WTC11 (cell line): ENCODE results near the gene PRRC2A. TPM values are rescaled to one million over a fixed set of nuclear protein-coding genes. Genes with fewer than 3 reads are reported as not detected.

Source experiments
- ATAC-seq: fragments of 200-7000 bp; cut with Tn5 transposase; 2 replicates; pipeline ENCODE4 v1.10.0; 2021; ENCODE audit warnings: mild to moderate bottlenecking, moderate library complexity
- CTCF ChIA-PET: fragments of 300-600 bp; sonication (Branson Sonifier 250); formaldehyde crosslinking; loops from one replicate; lab custom pipeline; 2021; ENCODE audit warnings: antibody characterized with exemption; lab: Charles Lee
- POLR2A ChIA-PET: fragments of 350-600 bp; sonication (Branson Sonifier 250); formaldehyde crosslinking; loops from one replicate; lab custom pipeline; 2021; ENCODE audit warnings: antibody characterized with exemption; lab: Charles Lee
- DNase-seq: peaks from one replicate; pipeline ENCODE4 v3.0.0; 2021; ENCODE audit warnings: low spot score
- H3K27ac Mint-ChIP-seq: 2 replicates; pipeline ENCODE4 v1.8.0; 2021; ENCODE audit warnings: mixed read lengths
- H3K27me3 Mint-ChIP-seq: 2 replicates; pipeline ENCODE4 v1.8.0; 2021; ENCODE audit warnings: low read depth, mild to moderate bottlenecking, moderate library complexity, mixed read lengths
- H3K36me3 Mint-ChIP-seq: 2 replicates; pipeline ENCODE4 v1.8.0; 2021; ENCODE audit warnings: mixed read lengths
- H3K4me1 Mint-ChIP-seq: 2 replicates; pipeline ENCODE4 v1.8.0; 2022; ENCODE audit warnings: mixed read lengths
- H3K4me3 Mint-ChIP-seq: 2 replicates; pipeline ENCODE4 v1.8.0; 2021; ENCODE audit warnings: mild to moderate bottlenecking, moderate library complexity, mixed read lengths
- H3K9me3 Mint-ChIP-seq: 2 replicates; pipeline ENCODE4 v1.8.0; 2021; ENCODE audit warnings: mixed read lengths
- FOXP1 ChIP-seq: sonication (generic); formaldehyde crosslinking; IDR thresholded peaks from 2 replicates; pipeline ENCODE4 v1.8.0; 2022; ENCODE audit warnings: missing genetic modification reagents, mild to moderate bottlenecking, moderate library complexity, borderline replicate concordance
- HMGA2 ChIP-seq: fragments of 250-450 bp; sonication (Bioruptor Pico); IDR thresholded peaks from 2 replicates; pipeline ENCODE4 v1.4.0; 2021; ENCODE audit warnings: mild to moderate bottlenecking, moderate library complexity
- MYBL2 ChIP-seq: sonication (generic); formaldehyde crosslinking; IDR thresholded peaks from 2 replicates; pipeline ENCODE4 v1.8.1; 2023; ENCODE audit warnings: mild to moderate bottlenecking, moderate library complexity, missing genetic modification reagents
- NFATC4 ChIP-seq: fragments of 250-450 bp; sonication (Bioruptor Pico); IDR thresholded peaks from 2 replicates; pipeline ENCODE4 v1.9.0; 2021; ENCODE audit warnings: mild to moderate bottlenecking
- NR1H2 ChIP-seq: sonication (generic); formaldehyde crosslinking; IDR thresholded peaks from 2 replicates; pipeline ENCODE4 v1.9.0; 2021; ENCODE audit warnings: mild to moderate bottlenecking, moderate library complexity, missing genetic modification reagents
- PRRX2 ChIP-seq: fragments of 250-450 bp; sonication (Bioruptor Pico); IDR thresholded peaks from 2 replicates; pipeline ENCODE4 v1.8.0; 2021; ENCODE audit warnings: mild to moderate bottlenecking
- RELA ChIP-seq: sonication (generic); formaldehyde crosslinking; IDR thresholded peaks from 2 replicates; pipeline ENCODE4 v1.8.1; 2022; ENCODE audit warnings: missing genetic modification reagents, mild to moderate bottlenecking, borderline replicate concordance
- TEAD1 ChIP-seq: sonication (generic); formaldehyde crosslinking; IDR thresholded peaks from 2 replicates; pipeline ENCODE4 v1.8.0; 2022; ENCODE audit warnings: mild to moderate bottlenecking, missing genetic modification reagents
- ZBTB21 ChIP-seq: sonication (generic); formaldehyde crosslinking; IDR thresholded peaks from 2 replicates; pipeline ENCODE4 v1.8.1; 2023; ENCODE audit warnings: mild to moderate bottlenecking, missing genetic modification reagents, borderline replicate concordance
- ZNF423 ChIP-seq: fragments of 250-450 bp; sonication (Bioruptor Pico); IDR thresholded peaks from 2 replicates; pipeline ENCODE4 v2.1.2; 2022; ENCODE audit warnings: mild to moderate bottlenecking, moderate library complexity
- total RNA-seq: library from RNA; stranded (reverse); gene quantifications from 3 replicates; pipeline ENCODE4 v1.2.3, GENCODE V29; 2021
- TF ChIP-seq, protein P1 (sequence below): sonication (generic); formaldehyde crosslinking; IDR thresholded peaks from 2 replicates; pipeline ENCODE4 v1.8.0; 2022; ENCODE audit warnings: mild to moderate bottlenecking, missing genetic modification reagents
- TF ChIP-seq, protein P2 (sequence below): sonication (generic); formaldehyde crosslinking; IDR thresholded peaks from 2 replicates; pipeline ENCODE4 v1.8.1; 2023; ENCODE audit warnings: mild to moderate bottlenecking, missing genetic modification reagents, borderline replicate concordance
- TF ChIP-seq, protein P3 (sequence below): sonication (generic); formaldehyde crosslinking; IDR thresholded peaks from 2 replicates; pipeline ENCODE4 v1.8.0; 2023; ENCODE audit warnings: missing genetic modification reagents, mild to moderate bottlenecking, borderline replicate concordance
- TF ChIP-seq, protein P4 (sequence below): fragments of 200-600 bp; IDR thresholded peaks from 2 replicates; pipeline ENCODE4 v1.8.0; 2022; ENCODE audit warnings: antibody characterized with exemption
- TF ChIP-seq, protein P5 (sequence below): fragments of 250-450 bp; sonication (Bioruptor Pico); conservative IDR thresholded peaks from 2 replicates; pipeline ENCODE4 v1.9.0; 2021; ENCODE audit warnings: mild to moderate bottlenecking
- TF ChIP-seq, protein P6 (sequence below): sonication (generic); formaldehyde crosslinking; IDR thresholded peaks from 2 replicates; pipeline ENCODE4 v1.8.1; 2022; ENCODE audit warnings: missing genetic modification reagents, borderline replicate concordance

PRRC2A gene
- total RNA-seq, 1 experiment from 2014 or later: 372 TPM

DNA sequence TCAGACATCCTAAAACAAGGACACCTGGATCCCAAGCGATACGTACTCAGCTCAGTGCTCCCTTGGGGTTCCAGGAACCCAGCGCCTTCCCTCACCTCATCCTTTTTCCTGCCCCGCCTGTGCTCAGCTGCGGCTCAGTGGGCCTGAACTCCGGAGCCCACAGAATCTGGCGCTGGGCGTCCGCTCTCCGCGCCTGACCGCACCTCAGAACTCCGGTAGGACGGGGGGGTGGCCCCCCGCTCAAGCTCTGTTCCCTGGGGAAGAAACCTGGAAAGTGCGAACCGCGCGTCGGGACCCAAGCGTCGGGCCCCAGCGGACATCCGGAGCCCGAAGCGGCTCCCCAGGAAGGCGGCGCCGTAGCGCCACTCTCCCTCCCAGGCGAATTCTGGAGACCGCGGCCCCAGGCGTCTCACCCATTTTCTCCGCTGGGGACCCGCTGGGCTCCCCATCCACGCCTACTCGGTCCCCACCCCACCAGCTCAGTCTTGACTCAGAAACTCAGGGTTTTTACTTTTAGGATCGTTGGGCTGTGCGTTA is 60.7 kb downstream of the PRRC2A start (continued):
- TF ChIP-seq, protein P1, sequence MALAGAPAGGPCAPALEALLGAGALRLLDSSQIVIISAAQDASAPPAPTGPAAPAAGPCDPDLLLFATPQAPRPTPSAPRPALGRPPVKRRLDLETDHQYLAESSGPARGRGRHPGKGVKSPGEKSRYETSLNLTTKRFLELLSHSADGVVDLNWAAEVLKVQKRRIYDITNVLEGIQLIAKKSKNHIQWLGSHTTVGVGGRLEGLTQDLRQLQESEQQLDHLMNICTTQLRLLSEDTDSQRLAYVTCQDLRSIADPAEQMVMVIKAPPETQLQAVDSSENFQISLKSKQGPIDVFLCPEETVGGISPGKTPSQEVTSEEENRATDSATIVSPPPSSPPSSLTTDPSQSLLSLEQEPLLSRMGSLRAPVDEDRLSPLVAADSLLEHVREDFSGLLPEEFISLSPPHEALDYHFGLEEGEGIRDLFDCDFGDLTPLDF (CRISPR knock-in tag): no peak
- TF ChIP-seq ZBTB21 (CRISPR knock-in tag): no peak
- TF ChIP-seq, protein P2, sequence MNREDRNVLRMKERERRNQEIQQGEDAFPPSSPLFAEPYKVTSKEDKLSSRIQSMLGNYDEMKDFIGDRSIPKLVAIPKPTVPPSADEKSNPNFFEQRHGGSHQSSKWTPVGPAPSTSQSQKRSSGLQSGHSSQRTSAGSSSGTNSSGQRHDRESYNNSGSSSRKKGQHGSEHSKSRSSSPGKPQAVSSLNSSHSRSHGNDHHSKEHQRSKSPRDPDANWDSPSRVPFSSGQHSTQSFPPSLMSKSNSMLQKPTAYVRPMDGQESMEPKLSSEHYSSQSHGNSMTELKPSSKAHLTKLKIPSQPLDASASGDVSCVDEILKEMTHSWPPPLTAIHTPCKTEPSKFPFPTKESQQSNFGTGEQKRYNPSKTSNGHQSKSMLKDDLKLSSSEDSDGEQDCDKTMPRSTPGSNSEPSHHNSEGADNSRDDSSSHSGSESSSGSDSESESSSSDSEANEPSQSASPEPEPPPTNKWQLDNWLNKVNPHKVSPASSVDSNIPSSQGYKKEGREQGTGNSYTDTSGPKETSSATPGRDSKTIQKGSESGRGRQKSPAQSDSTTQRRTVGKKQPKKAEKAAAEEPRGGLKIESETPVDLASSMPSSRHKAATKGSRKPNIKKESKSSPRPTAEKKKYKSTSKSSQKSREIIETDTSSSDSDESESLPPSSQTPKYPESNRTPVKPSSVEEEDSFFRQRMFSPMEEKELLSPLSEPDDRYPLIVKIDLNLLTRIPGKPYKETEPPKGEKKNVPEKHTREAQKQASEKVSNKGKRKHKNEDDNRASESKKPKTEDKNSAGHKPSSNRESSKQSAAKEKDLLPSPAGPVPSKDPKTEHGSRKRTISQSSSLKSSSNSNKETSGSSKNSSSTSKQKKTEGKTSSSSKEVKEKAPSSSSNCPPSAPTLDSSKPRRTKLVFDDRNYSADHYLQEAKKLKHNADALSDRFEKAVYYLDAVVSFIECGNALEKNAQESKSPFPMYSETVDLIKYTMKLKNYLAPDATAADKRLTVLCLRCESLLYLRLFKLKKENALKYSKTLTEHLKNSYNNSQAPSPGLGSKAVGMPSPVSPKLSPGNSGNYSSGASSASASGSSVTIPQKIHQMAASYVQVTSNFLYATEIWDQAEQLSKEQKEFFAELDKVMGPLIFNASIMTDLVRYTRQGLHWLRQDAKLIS: no peak
- 0 out of 2 replicates have a peak, but pooled peaks have one; percentile 39 for TF ChIP-seq ZNF423 (CRISPR knock-in tag)
- TF ChIP-seq, protein P3, sequence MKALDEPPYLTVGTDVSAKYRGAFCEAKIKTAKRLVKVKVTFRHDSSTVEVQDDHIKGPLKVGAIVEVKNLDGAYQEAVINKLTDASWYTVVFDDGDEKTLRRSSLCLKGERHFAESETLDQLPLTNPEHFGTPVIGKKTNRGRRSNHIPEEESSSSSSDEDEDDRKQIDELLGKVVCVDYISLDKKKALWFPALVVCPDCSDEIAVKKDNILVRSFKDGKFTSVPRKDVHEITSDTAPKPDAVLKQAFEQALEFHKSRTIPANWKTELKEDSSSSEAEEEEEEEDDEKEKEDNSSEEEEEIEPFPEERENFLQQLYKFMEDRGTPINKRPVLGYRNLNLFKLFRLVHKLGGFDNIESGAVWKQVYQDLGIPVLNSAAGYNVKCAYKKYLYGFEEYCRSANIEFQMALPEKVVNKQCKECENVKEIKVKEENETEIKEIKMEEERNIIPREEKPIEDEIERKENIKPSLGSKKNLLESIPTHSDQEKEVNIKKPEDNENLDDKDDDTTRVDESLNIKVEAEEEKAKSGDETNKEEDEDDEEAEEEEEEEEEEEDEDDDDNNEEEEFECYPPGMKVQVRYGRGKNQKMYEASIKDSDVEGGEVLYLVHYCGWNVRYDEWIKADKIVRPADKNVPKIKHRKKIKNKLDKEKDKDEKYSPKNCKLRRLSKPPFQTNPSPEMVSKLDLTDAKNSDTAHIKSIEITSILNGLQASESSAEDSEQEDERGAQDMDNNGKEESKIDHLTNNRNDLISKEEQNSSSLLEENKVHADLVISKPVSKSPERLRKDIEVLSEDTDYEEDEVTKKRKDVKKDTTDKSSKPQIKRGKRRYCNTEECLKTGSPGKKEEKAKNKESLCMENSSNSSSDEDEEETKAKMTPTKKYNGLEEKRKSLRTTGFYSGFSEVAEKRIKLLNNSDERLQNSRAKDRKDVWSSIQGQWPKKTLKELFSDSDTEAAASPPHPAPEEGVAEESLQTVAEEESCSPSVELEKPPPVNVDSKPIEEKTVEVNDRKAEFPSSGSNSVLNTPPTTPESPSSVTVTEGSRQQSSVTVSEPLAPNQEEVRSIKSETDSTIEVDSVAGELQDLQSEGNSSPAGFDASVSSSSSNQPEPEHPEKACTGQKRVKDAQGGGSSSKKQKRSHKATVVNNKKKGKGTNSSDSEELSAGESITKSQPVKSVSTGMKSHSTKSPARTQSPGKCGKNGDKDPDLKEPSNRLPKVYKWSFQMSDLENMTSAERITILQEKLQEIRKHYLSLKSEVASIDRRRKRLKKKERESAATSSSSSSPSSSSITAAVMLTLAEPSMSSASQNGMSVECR (CRISPR knock-in tag): 0 out of 2 replicates have a peak, but pooled peaks have one; percentile 22

DNA sequence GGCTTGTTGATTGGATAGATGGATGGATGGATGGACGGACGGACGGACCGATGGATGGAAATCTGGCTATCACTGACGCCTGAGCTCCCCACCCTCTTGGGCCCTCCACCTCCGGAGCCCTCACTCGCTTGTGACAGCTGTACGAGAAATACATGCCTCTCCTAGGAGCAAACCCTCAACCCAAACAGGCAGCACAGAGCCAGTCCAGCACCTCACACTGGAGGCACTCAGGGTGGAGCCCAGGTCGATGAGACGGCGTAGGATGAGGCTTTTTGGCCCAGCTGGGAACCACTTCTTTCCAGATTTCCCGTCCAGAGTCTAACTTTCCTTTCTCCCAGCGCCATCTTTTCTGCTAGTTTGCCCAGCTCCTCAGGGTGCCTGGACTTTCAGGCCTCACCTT is 63.1 kb downstream of the PRRC2A start:
- CTCF ChIA-PET: interaction anchor here (0.5 to 2.9 kb wide), 8 partner anchors 17 to 246 kb away, joined by 3 to 16 read pairs (median 4); partner anchors contain the start of genes CLIC1 and EHMT2
- no peak for DNase-seq
- H3K27ac Mint-ChIP-seq: peak overlapping the region; percentile 99
- peaks cover 16% of the 10 kb centered on the region for H3K4me1 Mint-ChIP-seq
- POLR2A ChIA-PET: interaction anchor here (1.2 to 1.6 kb wide), 2 partner anchors 83 to 144 kb away, joined by 3 to 5 read pairs; partner anchors contain the start of gene HSPA1B
- peaks cover 8% of the 10 kb centered on the region for H3K36me3 Mint-ChIP-seq
- H3K9me3 Mint-ChIP-seq: no peaks in the 10 kb centered on the region
- H3K27me3 Mint-ChIP-seq: peaks cover 21% of the 10 kb centered on the region
- no peak for TF ChIP-seq MYBL2 (CRISPR knock-in tag)
- TF ChIP-seq TEAD1: no peak
- no peak for TF ChIP-seq ZBTB21 (CRISPR knock-in tag)
- TF ChIP-seq, protein P4, sequence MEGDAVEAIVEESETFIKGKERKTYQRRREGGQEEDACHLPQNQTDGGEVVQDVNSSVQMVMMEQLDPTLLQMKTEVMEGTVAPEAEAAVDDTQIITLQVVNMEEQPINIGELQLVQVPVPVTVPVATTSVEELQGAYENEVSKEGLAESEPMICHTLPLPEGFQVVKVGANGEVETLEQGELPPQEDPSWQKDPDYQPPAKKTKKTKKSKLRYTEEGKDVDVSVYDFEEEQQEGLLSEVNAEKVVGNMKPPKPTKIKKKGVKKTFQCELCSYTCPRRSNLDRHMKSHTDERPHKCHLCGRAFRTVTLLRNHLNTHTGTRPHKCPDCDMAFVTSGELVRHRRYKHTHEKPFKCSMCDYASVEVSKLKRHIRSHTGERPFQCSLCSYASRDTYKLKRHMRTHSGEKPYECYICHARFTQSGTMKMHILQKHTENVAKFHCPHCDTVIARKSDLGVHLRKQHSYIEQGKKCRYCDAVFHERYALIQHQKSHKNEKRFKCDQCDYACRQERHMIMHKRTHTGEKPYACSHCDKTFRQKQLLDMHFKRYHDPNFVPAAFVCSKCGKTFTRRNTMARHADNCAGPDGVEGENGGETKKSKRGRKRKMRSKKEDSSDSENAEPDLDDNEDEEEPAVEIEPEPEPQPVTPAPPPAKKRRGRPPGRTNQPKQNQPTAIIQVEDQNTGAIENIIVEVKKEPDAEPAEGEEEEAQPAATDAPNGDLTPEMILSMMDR: no peak
- TF ChIP-seq NR1H2 (CRISPR knock-in tag): no peak
- no peak for TF ChIP-seq FOXP1 (CRISPR knock-in tag)
- TF ChIP-seq PRRX2: no peak
- TF ChIP-seq, protein P5, sequence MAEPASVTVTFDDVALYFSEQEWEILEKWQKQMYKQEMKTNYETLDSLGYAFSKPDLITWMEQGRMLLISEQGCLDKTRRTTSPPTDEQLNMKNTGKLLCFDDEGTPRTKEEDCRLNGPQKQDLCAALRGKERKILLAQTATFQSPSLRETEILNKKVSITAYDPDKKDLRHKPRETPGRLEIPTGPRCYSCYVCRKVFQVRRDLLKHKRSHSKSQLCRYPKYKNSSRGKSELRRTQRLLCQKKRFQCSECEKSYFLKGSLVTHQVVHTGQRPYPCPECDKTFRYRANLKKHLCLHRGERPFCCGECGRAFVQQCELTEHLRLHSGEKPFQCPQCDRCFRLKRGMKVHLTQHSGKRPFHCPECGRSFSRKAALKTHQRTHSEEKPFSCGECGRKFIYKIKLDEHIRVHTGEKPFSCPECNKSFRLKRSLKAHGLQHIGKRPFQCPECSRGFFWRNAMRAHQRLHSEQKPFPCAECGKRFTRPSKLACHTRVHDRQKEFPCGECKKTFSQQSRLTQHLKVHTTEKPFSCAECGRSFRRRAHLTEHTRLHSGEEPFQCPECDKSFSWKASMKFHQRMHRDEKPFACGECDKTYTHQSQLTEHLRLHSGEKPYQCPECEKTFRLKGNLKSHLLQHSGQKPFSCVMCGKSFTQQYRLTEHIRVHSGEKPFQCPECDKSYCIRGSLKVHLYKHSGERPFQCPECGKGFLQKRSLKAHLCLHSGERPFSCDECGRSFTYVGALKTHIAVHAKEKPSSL: no peak
- TF ChIP-seq, protein P6, sequence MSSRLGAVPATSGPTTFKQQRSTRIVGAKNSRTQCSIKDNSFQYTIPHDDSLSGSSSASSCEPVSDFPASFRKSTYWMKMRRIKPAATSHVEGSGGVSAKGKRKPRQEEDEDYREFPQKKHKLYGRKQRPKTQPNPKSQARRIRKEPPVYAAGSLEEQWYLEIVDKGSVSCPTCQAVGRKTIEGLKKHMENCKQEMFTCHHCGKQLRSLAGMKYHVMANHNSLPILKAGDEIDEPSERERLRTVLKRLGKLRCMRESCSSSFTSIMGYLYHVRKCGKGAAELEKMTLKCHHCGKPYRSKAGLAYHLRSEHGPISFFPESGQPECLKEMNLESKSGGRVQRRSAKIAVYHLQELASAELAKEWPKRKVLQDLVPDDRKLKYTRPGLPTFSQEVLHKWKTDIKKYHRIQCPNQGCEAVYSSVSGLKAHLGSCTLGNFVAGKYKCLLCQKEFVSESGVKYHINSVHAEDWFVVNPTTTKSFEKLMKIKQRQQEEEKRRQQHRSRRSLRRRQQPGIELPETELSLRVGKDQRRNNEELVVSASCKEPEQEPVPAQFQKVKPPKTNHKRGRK: no peak
- no peak for TF ChIP-seq HMGA2 (CRISPR knock-in tag)
- TF ChIP-seq ZNF423 (CRISPR knock-in tag): no peak
- no peak for TF ChIP-seq RELA (CRISPR knock-in tag)
- no peak for TF ChIP-seq NFATC4
- H3K4me3 Mint-ChIP-seq: peak overlapping the region; percentile 89
- peak; percentile 4 for ATAC-seq
